DMS 273 (cell line): ENCODE measurements around the gene TMEM39B.
"Not testable (repeated sequence)": the region's sequence is repeated elsewhere in the genome, so short reads cannot be mapped to it uniquely, and the experiment has no call there.

Experiments
- DNase-seq: peaks from one replicate; lab custom pipeline; 2025; ENCODE audit not compliant: unreplicated experiment; lab: John Stamatoyannopoulos, UW

TMEM39B gene

DNA sequence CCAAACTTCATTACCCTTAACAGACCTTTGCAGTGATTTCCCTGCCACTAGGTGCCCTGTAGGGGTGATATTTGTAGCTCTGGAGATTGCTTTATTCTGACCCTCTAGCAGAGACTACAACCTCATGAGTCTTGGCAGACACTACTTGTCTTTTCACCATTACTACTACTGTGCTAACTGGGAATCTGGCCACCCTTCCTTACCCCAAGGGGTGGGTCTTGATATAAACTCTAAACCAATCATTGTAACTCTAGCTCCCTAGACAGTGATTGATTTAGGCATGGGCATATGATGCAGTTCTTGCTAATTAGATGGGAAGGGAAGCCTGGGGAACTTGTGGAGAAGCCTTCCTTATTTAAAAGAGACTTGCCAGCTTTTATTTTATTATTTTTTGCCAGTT, 39.0 kb downstream of the TMEM39B start:
- peak; percentile 56 for DNase-seq

DNA sequence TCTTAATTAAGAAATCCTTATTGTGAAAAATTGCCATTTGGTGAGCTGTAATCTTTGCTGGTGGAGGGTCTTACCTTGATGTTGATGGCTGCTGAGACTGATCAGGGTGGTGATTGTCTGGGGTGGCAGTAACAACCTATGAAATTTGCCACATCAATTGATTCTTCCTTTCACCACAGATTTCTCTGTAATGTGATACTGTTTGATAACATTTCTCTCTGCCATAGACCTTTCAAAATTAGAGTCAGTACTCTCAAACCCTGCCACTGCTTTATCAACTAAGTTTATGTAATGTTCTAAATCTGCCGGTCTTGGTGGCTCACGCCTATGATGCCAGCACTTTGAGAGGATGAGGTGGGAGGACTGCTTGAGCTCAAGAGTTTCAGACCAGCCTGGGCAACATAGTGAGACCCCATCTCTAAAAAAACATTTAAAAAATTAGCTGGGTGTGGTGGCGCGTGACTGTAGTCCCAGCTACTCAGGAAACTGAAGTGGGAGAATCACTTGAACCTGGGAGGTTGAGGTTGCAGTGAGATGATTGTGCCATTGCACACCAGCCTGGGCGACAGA, 40.2 kb downstream of the TMEM39B start:
- DNase-seq = no peak

DNA sequence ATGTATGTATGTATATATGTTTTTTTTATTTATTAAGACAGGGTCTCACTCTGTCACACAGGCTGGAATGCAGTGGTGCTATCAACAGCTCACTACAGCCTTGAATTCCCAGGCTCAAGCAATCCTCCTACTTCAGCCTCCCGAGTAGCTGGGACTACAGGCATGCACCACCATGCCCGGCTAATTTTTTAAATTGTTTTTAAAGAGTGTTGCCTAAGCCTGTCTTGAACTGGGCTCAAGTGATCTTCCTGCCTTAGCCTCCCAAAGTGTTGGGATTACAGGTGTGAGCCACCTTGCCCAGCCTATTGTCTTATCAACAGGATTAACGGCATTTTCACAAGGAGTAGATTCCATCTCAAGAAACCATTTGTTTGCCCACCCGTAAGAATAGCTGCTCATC, 40.7 kb downstream of the TMEM39B start:
- DNase-seq = not testable (repeated sequence)

GRCh38 chr1:32114420-32114819, 41.7 kb downstream of the TMEM39B start:
- no peak for DNase-seq

DNA sequence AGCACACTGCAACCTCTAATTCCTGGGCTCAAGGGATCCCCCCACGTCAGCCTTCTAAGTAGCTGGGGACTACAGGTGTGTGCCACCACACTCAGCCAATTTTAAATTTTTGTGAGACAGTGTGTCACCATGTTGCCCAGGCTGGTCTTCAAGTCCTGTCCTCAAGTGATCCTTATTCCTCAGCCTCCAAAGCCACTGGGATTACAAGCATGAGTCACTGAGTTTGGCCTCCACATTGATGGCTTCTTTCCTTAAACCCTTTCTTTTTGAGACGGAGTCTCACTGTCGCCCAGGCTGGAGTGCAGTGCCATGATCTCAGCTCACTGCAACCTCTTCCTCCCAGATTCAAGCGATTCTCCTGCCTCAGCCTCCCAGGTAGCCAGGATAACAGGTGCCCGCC, 42.8 kb downstream of the TMEM39B start:
- no peak for DNase-seq

DNA sequence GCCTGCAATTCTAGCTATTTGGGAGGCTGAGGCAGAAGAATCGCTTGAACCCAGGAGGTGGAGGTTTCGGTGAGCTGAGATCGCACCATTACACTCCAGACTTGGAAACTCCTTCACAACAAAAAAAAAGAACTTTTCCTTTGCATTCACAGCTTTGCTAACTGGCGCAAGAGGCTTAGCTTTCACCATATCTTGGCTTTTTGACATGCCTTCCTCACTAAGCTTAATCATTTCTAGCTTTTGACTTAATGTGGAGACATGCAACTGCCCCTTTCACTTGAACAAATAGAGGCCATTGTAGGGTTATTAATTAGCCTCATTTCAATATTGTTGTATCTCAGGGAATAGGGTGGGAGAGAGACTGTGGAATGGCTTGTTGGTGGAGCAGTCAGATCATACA, 43.8 kb downstream of the TMEM39B start:
- no peak for DNase-seq

DNA sequence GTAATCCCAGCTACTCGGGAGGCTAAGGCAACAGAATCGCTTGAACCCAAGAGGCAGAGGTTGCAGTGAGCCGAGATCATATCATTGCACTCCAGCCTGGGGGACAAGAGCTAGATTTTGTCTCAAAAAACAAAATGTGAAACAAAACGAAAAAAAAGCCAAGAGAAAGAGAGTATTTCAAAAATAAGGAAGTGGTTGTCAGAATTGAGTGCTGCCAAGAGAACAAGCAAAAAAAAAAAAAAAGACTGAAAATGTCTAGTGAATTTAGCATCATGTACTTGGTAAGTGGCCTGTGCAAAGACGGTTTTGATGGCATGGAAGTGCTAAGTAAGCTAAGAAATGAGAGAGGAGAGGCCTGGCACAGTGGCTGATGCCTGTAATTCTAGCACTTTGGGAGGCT, 49.4 kb downstream of the TMEM39B start:
- DNase-seq = no peak

DNA sequence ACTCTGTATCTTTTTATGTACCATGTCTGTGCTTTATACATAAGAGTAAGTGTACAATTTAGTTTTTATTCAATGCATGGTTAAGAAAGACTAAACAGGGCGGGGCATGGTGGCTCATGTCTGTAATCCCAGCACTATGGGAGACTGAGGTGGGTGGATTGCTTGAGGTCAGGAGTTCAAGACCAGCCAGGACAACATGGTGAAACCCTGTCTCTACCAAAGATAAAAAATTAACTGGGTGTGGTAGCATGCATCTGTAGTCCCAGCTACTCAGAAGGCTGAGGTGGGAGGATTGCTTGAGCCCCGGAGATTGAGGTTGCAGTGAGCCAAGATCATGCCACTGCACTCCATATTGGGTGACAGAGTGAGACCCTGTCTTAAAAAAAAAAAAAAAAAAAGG, 50.6 kb downstream of the TMEM39B start:
- DNase-seq = not testable (repeated sequence)

DNA sequence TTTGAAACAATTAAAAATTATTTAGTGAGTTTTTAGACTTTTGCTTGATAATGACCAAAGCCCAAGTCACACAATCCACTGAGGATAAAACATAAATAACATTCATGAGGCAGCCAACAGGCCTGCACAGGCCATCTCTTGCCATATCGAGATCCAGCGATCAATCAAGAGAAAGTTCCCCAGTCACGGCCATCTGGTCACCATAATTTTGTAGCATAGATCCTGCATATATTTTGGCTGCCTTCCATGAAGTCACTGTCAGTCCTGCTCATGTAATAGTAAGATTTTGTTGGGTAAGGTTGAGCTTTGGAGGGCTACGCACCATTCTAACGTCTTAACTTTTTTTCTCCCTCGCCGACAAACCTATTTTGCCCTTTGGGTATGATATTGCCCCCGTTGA, 52.6 kb downstream of the TMEM39B start:
- peak; percentile 95 for DNase-seq

GRCh38 chr1:32126770-32127169, 54.0 kb downstream of the TMEM39B start:
- no peak for DNase-seq

DNA sequence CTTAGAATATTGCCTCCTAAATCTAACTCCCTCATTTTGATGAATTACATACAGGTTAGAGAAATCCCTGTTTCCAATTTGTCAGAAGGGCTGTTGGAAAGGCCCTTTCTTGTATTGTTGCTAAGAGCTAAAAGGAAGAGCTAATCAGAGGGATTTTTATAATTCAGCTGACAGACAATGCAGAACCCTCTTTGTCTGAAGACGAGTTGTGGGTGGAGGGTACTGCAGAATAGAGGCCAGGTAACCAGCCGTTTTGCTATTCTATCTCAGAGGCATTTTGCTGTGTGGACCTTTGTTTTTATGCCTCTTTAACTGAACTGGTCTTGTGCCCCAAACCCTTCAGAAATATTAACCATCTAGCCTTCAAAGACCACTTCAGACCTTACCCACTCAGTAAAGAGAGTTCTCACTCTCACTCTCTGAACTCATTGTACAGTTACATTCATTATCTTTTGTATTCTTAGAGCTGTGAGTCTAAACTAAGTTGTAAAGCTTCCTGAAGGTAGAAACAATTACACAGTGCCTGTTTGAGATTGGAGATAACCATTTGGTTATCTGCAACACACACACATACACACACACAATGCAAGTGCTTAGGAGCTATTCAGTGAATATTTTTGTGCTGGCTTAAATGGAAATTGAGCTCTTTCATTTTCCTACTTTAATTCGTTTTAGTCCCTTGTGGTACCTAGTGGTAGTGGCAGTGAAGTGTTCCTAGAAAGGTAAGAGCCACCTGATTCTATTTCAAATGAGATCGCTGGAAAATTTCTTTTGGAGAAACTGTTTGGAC, 54.9 kb downstream of the TMEM39B start:
- DNase-seq = no peak

DNA sequence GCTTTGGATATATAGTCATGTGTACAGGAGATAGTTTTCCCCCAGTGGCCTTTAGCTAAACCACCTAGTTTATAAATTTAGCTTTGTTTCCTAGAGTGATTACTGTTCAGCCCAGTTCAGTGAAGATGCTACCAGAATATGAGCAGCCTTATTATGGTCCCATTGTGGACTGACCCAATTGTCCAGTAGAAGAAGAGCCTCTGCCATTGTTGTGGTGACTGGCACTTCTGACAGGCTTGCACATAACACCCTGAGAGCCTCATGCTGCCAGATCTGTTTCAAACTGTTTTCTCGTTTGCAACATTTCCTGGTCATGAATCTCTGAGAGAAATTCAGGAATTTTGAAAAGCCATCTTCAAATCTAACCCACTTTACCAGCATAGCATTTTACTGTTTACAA, 55.7 kb downstream of the TMEM39B start:
- DNase-seq = no peak

DNA sequence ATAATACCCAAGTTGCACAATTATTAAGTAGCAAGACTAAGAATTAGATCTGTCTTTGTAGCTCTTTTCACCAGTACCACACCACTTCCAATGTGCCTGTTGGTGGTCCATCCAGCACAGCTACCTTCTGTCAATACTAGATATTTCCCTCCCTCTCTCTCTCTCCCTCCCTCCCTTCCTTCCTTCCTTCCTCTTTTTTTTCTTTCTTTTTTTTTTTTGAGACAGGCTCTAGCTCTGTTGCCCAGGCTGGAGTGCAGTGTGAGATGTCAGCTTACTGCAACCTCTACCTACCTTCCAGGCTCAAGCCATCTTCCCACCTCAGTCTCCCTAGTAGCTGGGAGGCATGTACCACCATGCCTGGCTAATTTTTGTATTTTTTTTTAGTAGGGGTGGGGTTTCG, 56.2 kb downstream of the TMEM39B start:
- DNase-seq = no peak

GRCh38 chr1:32133950-32134280, 61.2 kb downstream of the TMEM39B start:
- not testable (repeated sequence) for DNase-seq

DNA sequence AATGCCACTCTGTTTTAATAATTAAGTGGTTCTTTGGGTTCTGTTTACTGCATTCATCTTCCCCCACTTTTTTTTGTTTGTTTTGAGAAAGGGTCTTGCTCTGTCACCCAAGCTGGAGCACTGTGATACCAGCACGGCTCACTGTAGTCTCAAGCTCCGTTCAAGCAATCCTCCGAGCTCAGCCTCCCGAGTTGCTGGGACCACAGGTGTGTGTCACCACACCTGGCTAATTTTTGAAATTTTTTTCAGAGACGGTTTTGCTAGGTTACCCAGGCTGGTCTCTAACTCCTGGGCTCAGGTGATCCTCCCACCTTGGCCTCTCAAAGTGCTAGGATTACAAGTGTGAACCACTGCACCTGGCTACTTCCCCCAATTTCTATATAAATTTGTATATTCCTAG, 64.4 kb downstream of the TMEM39B start:
- DNase-seq = no peak

DNA sequence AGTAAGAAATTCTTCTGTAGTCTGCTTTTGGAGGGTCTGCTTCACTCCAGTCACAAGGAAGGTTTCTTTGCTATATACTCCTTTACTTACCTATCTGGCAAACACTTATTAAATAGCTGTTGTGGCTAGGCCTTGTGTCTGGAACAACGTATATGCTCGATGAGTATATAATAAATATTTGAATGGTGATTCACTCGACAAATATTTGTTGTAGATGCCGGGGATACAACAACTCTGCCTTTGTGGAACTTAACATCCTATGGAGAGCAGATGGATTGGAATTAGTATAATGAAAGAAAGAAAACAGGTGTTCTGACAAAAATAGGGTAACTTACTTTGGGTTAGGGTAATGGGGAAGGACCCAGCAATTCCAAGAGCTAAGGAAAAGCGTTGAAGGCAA, 66.2 kb downstream of the TMEM39B start:
- DNase-seq = no peak

GRCh38 chr1:32142446-32143301, 69.9 kb downstream of the TMEM39B start:
- peak; percentile 56 for DNase-seq

- not testable (repeated sequence) for DNase-seq
These were observed 70.6 kb downstream of the TMEM39B start for GRCh38 chr1:32143302-32143695.

DNA sequence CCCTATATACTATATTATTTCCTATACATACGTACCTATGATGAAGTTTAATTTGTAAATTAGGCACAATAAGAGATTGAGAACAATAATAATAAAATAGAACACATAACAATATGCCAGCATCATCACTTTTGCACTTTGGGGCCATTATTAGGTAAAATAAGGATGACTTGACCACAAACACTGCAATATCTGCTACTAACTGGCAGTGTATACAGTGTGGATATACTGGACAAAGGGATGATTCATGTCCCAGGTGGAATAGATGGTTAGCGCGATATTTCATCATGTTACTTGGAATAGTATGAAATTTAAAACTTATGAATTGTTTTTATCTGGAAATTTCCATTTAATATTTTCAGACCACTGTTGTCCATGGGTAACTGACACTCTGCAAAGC, 71.3 kb downstream of the TMEM39B start:
- no peak for DNase-seq

DNA sequence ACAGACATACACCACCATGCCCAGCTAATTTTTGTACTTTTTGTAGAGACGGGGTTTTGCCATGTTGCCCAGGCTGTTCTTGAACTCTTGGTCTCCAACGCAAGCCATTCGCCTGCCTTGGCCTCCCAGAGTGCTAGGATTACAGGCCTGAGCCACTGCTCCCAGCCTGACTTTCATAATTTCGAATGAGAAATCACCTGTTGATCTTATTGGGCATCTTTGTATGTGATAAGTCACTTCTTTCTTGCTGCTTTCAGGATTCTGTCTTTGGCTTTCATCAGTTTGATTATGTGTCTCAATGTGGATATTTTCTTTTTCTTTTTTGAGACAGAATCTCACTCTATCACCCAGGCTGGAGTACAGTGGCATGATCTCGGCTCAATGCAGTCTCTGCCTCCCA, 75.1 kb downstream of the TMEM39B start:
- DNase-seq = not testable (repeated sequence)

GRCh38 chr1:32150847-32151246, 78.1 kb downstream of the TMEM39B start:
- DNase-seq = no peak

DNA sequence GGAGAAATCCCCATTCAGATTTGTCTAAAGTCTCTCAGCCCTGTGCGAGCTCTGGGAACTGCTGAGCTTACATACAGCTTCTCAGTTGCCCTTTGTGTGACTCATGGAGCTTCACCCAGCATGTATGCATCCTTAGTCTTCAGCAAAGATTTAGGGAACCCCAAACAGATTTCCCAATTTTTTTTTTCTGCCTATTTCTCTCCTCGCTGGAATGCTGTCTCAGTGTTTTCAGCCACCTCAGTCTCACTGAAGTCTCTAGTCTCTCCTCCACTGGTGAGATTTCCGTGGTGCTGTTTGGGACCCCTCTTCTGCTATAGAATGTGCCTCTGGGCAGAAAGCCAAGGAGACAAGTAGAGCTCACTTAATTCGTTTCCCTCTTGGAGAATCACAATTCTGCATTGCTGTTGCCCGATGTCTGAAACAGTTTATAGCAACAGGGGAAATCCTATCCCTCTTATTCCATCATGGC, 78.6 kb downstream of the TMEM39B start:
- DNase-seq = peak; percentile 66
